ENCODE data around the gene SGPP1. TPM values are rescaled to one million over a fixed set of nuclear protein-coding genes. Genes with fewer than 3 reads are reported as not detected.

The SGPP1 gene
- total and polyA plus RNA-seq, 2 of the 8 experiments (the other 6 are each of a cell fraction or from before 2014, with no cell fraction given), result 5.7 to 8.1 TPM

DNA sequence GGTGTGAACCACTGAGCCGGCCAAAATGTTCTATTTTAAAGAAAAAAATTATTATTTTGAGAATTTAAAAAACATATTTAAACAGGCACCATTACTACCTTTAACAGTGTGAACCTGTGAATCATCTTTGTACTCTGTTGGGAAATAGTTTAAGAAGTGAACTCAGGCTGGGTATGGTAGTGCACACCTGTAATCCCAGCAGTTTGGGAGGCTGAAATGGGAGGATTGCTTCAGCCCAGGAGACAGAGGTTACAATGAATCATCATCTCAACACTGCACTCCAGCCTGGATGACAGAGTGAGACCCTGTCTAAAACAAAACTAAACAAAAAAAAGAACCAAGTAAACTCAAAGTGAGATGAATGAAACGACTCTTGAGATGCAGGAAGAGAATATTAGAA is 83.1 kb downstream of the SGPP1 start:
- no peak overlapping the region for H4K5ac ChIP-seq (ENCODE audit: insufficient read length, low read depth, low read length)
- H4K8ac ChIP-seq (ENCODE audit: extremely low read depth, insufficient read depth, low read length), result no peak overlapping the region
- DNase-seq (ENCODE audit: low read depth in 1 of 2, low spot score in 2 of 2), result no peak
- H2BK5ac ChIP-seq (ENCODE audit: low read depth, low read length), result no peak overlapping the region
- TF ChIP-seq KDM1A (IDR thresholded peaks at IDR 0.05; ENCODE audit: borderline replicate concordance, low read length) (no peak), POLR2A (IDR thresholded peaks at IDR 0.05; ENCODE audit: control extremely low read depth in 1 of 2, low read depth in 2 of 2, low read length in 2 of 2) (no peak), CTBP2 (IDR thresholded peaks at IDR 0.05; ENCODE audit: borderline replicate concordance, insufficient read depth, insufficient read length, low read length) (no peak)
- TF ChIP-seq, protein P1, sequence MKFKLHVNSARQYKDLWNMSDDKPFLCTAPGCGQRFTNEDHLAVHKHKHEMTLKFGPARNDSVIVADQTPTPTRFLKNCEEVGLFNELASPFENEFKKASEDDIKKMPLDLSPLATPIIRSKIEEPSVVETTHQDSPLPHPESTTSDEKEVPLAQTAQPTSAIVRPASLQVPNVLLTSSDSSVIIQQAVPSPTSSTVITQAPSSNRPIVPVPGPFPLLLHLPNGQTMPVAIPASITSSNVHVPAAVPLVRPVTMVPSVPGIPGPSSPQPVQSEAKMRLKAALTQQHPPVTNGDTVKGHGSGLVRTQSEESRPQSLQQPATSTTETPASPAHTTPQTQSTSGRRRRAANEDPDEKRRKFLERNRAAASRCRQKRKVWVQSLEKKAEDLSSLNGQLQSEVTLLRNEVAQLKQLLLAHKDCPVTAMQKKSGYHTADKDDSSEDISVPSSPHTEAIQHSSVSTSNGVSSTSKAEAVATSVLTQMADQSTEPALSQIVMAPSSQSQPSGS (IDR thresholded peaks at IDR 0.05; ENCODE audit: low read length), result no peak
- H3K27me3 ChIP-seq (replicated peaks in 1 of 4; ENCODE audit: control insufficient read depth in 3 of 4, extremely low read depth in 1 of 4, insufficient read depth in 3 of 4, low read length in 3 of 4), result no peaks in the 10 kb centered on the region
- no peak overlapping the region for H3K14ac ChIP-seq (ENCODE audit: insufficient read length)
- H3K23ac ChIP-seq (ENCODE audit: insufficient read length), result no peak overlapping the region
- H3K4me2 ChIP-seq (ENCODE audit: insufficient read depth in 1 of 2, low read depth in 2 of 2, low read length in 2 of 2), result no peak overlapping the region
- no peak overlapping the region for H3K4ac ChIP-seq (replicated peaks; ENCODE audit: insufficient read length, low read depth, low read length)
- 0 out of 2 replicates have a peak, but pooled peaks cover 2% of the 10 kb centered on the region for H3K79me1 ChIP-seq (ENCODE audit: low read depth, low read length)
- H3K4me1 ChIP-seq (replicated peaks in 1 of 4; ENCODE audit: control insufficient read depth in 3 of 4, insufficient read depth in 4 of 4, low read length in 3 of 4), result no peaks in the 10 kb centered on the region; a peak in 2 of 7 replicates
- H3K9me3 ChIP-seq (ENCODE audit: insufficient read depth in 2 of 2, low read depth in 1 of 2, low read length in 1 of 2), result no peaks in the 10 kb centered on the region
- 81% methylated on average over 2 of the region's 2 CpGs; no CpG with 5 or more reads in 1 of the 2 experiments for WGBS, 2 experiments (ENCODE audit: extremely low coverage in 1 of 2, insufficient coverage in 1 of 2, insufficient read length in 1 of 2, insufficient replicate concordance in 2 of 2, low coverage in 1 of 2, low lambda C conversion rate in 2 of 2, missing lambda C conversion rate in 1 of 2)
- ChIA-PET CTCF (ENCODE audit: partially characterized antibody) (no interaction called here), POLR2A (ENCODE audit: partially characterized antibody) (no interaction called here)
- no peak overlapping the region for H3K4me3 ChIP-seq (ENCODE audit: extremely low read depth in 1 of 4, insufficient read depth in 2 of 4, low read depth in 3 of 4, low read length in 4 of 4)
- no peak overlapping the region for H2BK15ac ChIP-seq (ENCODE audit: low read length)
- H2BK120ac ChIP-seq (replicated peaks; ENCODE audit: low read depth, low read length), result no peak overlapping the region
- no peak overlapping the region for H3K9ac ChIP-seq (replicated peaks in 1 of 4; ENCODE audit: extremely low read depth in 1 of 4, low read depth in 3 of 4, low read length in 3 of 4)
- no peak overlapping the region for H3K56ac ChIP-seq (replicated peaks; ENCODE audit: insufficient read length, low read depth, low read length)
- H3K79me2 ChIP-seq (ENCODE audit: control insufficient read depth in 1 of 2, insufficient read depth in 2 of 2, low read length in 2 of 2), result peaks cover 3 to 7% of the 10 kb centered on the region in 2 experiments
- H2AK5ac ChIP-seq (ENCODE audit: low read depth, low read length), result no peak overlapping the region
- H2AFZ ChIP-seq (ENCODE audit: low read length), result no peak overlapping the region
- no peak overlapping the region for H4K91ac ChIP-seq (replicated peaks; ENCODE audit: insufficient read length, low read length)
- H3K27ac ChIP-seq (ENCODE audit: low read depth, low read length), result no peak overlapping the region
- H2BK12ac ChIP-seq (ENCODE audit: low read depth, low read length), result no peak overlapping the region
- H3K23me2 ChIP-seq (ENCODE audit: low read depth, low read length), result no peaks in the 10 kb centered on the region; the same call in 1 of the 2 replicates
- no peak for FAIRE-seq
- no peak overlapping the region for H2BK20ac ChIP-seq (ENCODE audit: low read length)
- peaks cover 0 to 1% (median 0%) of the 10 kb centered on the region in 4 experiments; a peak in 1 of 8 replicates for H3K36me3 ChIP-seq (ENCODE audit: control insufficient read depth in 2 of 4, insufficient read depth in 4 of 4, low read length in 3 of 4)
- no peaks in the 10 kb centered on the region for H4K20me1 ChIP-seq (replicated peaks in 1 of 2; ENCODE audit: control insufficient read depth in 1 of 2, insufficient read depth in 2 of 2, low read length in 2 of 2)
- no peak overlapping the region for H3K18ac ChIP-seq (ENCODE audit: extremely low read depth, low read length)
